Activated T-cell treated with anti-CD3 and anti-CD28 coated beads for 48 hours (primary cell): ENCODE measurements around the gene P4HB.

ENCODE experiments used
- DNase-seq: peaks from one replicate; pipeline ENCODE4 v3.0.0-alpha.2; 2020; ENCODE audit warnings: low read depth

The P4HB gene

GRCh38 chr17:81831563-81831956 is 28.8 kb downstream of the P4HB start:
- DNase-seq = no peak

GRCh38 chr17:81829858-81830257 is 30.5 kb downstream of the P4HB start:
- no peak for DNase-seq

- no peak for DNase-seq
Measured at GRCh38 chr17:81828656-81829055, 31.7 kb downstream of the P4HB start.

- no peak for DNase-seq
Measured at GRCh38 chr17:81825841-81826466, 34.4 kb downstream of the P4HB start.

GRCh38 chr17:81824595-81824994 is 35.7 kb downstream of the P4HB start:
- no peak for DNase-seq

GRCh38 chr17:81823820-81824550 is 36.4 kb downstream of the P4HB start:
- DNase-seq = no peak

GRCh38 chr17:81822996-81823819 is 37.1 kb downstream of the P4HB start:
- no peak for DNase-seq

GRCh38 chr17:81822312-81822637 is 38.1 kb downstream of the P4HB start:
- DNase-seq = no peak

- DNase-seq = no peak
Measured at GRCh38 chr17:81821603-81822311, 38.6 kb downstream of the P4HB start.

GRCh38 chr17:81821147-81821546 is 39.2 kb downstream of the P4HB start:
- no peak for DNase-seq

GRCh38 chr17:81819708-81820107 is 40.6 kb downstream of the P4HB start:
- no peak for DNase-seq

GRCh38 chr17:81817758-81818147 is 42.6 kb downstream of the P4HB start:
- no peak for DNase-seq

- no peak for DNase-seq
Measured at GRCh38 chr17:81815646-81815986, 44.7 kb downstream of the P4HB start.

- DNase-seq = no peak
Measured at GRCh38 chr17:81814748-81815645, 45.3 kb downstream of the P4HB start.

GRCh38 chr17:81813861-81814683 is 46.3 kb downstream of the P4HB start:
- DNase-seq = no peak

- no peak for DNase-seq
Measured at GRCh38 chr17:81813371-81813684, 47.0 kb downstream of the P4HB start.

GRCh38 chr17:81812571-81813370 is 47.6 kb downstream of the P4HB start:
- no peak for DNase-seq

- no peak for DNase-seq
Measured at GRCh38 chr17:81811705-81812570, 48.4 kb downstream of the P4HB start.
